Common myeloid progenitor, CD34-positive (primary cell): Measurements from ENCODE around the gene DNPEP.

Source experiments
- CTCF ChIA-PET: fragments of 350-600 bp; sonication (Branson Sonifier 250); formaldehyde crosslinking; loops from one replicate; lab custom pipeline; 2021; ENCODE audit warnings: antibody characterized with exemption; lab: Charles Lee
- POLR2A ChIA-PET: fragments of 350-600 bp; sonication (Branson Sonifier 250); formaldehyde crosslinking; loops from one replicate; lab custom pipeline; 2021; ENCODE audit warnings: antibody characterized with exemption; lab: Charles Lee
- DNase-seq, 3 donors: peaks; one replicate each; pipeline versions ENCODE4 v3.0.0 to v3.0.0-alpha.2; 2013
- H3K27ac ChIP-seq, 2 experiments: 1 replicate in 1 of 2; 2 replicates in 1 of 2; pipeline ENCODE4 v1.7.0; 2013; ENCODE audit warnings: inconsistent platforms in 2 of 2, low read length in 2 of 2, mild to moderate bottlenecking in 2 of 2, low read depth in 1 of 2, moderate library complexity in 1 of 2; ENCODE audit not compliant: severe bottlenecking in 2 of 2, insufficient read depth in 1 of 2, poor library complexity in 1 of 2
- H3K27me3 ChIP-seq, 5 experiments: replicated peaks in 2 of 5; 1 replicate in 3 of 5; 2 replicates in 2 of 5; pipeline versions ENCODE4 v1.6.1 to v1.7.0; 2013; ENCODE audit warnings: low read length in 4 of 5, mild to moderate bottlenecking in 2 of 5, moderate library complexity in 2 of 5, inconsistent platforms in 1 of 5; ENCODE audit not compliant: insufficient read depth in 5 of 5, control insufficient read depth in 4 of 5
- H3K36me3 ChIP-seq, 4 experiments: 1 replicate in 2 of 4; 2 replicates in 2 of 4; pipeline versions ENCODE4 v1.6.1 to v1.7.0; 2013; ENCODE audit warnings: low read length in 3 of 4, control low read depth in 1 of 4, mild to moderate bottlenecking in 1 of 4; ENCODE audit not compliant: control insufficient read depth in 4 of 4, insufficient read depth in 4 of 4
- H3K4me1 ChIP-seq, 4 experiments: 1 replicate in 3 of 4; 2 replicates in 1 of 4; pipeline versions ENCODE4 v1.6.1 to v1.7.1; 2013; ENCODE audit warnings: low read length in 3 of 4, mild to moderate bottlenecking in 3 of 4, control low read depth in 1 of 4, inconsistent platforms in 1 of 4, moderate library complexity in 1 of 4; ENCODE audit not compliant: control insufficient read depth in 4 of 4, insufficient read depth in 4 of 4; ENCODE audit errors: control extremely low read depth in 1 of 4
- H3K4me3 ChIP-seq, 7 experiments: 1 replicate in 4 of 7; 2 replicates in 3 of 7; pipeline versions ENCODE4 v1.5.1 to v1.7.0; 2013; ENCODE audit warnings: mild to moderate bottlenecking in 7 of 7, low read length in 6 of 7, moderate library complexity in 6 of 7, inconsistent platforms in 2 of 7, low read depth in 2 of 7, control low read depth in 1 of 7; ENCODE audit not compliant: insufficient read depth in 4 of 7, control insufficient read depth in 1 of 7; ENCODE audit errors: extremely low read depth in 1 of 7
- H3K9me3 ChIP-seq, 5 experiments: 1 replicate in 4 of 5; 2 replicates in 1 of 5; pipeline versions ENCODE4 v1.6.1 to v1.7.1; 2013; ENCODE audit warnings: low read length in 4 of 5, mild to moderate bottlenecking in 2 of 5, inconsistent platforms in 1 of 5, low read depth in 1 of 5, moderate library complexity in 1 of 5; ENCODE audit not compliant: control insufficient read depth in 4 of 5, insufficient read depth in 2 of 5; ENCODE audit errors: control extremely low read depth in 1 of 5
- WGBS: methylation state at CpG from one replicate; pipeline ENCODE4 v1.1.5; 2013; ENCODE audit not compliant: insufficient coverage; 5-methylcytosine and 5-hydroxymethylcytosine counted together

DNPEP gene

GRCh38 chr2:219405958-219406860 is 18.5 kb upstream of the DNPEP start:
- DNase-seq = no peak
- Histone ChIP-seq H3K27ac (no peak overlapping the region), H3K27me3 (peaks cover 0 to 6% (median 0%) of the 10 kb centered on the region in 5 experiments), H3K9me3 (no peaks in the 10 kb centered on the region), H3K36me3 (no peaks in the 10 kb centered on the region), H3K4me1 (no peaks in the 10 kb centered on the region), H3K4me3 (no peak overlapping the region)
- 92% methylated on average over 6 of the region's 7 CpGs for WGBS
- ChIA-PET CTCF (interaction anchor here (0.6 kb wide), 2 partner anchors 35 to 105 kb away, joined by 3 read pairs; no protein-coding TSS in a partner anchor), POLR2A (no interaction called here)

DNA sequence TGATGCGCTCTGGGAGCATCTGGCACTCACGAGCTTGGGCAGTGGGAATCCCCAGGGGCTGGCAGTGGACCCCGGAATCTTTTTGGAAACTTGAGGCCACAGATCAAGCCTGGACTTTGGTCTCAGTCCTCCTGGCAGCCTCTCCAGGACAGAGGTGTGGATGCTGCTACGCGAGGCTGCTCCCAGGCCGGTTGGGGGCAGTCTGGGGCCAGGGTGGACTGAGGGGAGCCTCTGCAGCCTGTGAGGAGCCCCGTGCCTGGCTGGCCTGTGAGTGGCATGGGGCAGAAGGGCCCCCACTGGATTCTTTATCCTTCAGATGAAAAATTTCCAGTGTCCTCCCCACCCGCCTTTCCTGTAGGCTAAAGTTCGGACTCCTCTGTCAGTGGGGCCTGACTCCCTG is 17.7 kb upstream of the DNPEP start:
- Histone ChIP-seq H3K4me3 (no peak overlapping the region), H3K27me3 (peaks cover 0 to 6% (median 0%) of the 10 kb centered on the region in 5 experiments), H3K27ac (no peak overlapping the region), H3K4me1 (no peaks in the 10 kb centered on the region), H3K9me3 (no peaks in the 10 kb centered on the region), H3K36me3 (no peaks in the 10 kb centered on the region)
- POLR2A ChIA-PET = no interaction called here
- DNase-seq = no peak
- CTCF ChIA-PET = interaction anchor here (1.1 to 5.8 kb wide), 7 partner anchors 11 to 118 kb away, joined by 3 to 67 read pairs (median 8); partner anchors contain the start of genes DNPEP and SPEG
- 82% methylated on average over 7 of the region's 9 CpGs for WGBS

- H3K4me3 ChIP-seq = no peak overlapping the region
- no peaks in the 10 kb centered on the region for H3K4me1 ChIP-seq
- CTCF ChIA-PET = interaction anchor here (0.8 to 7.1 kb wide), 11 partner anchors 12 to 124 kb away, joined by 3 to 99 read pairs (median 7); partner anchors contain the start of genes DNPEP and SPEG
- POLR2A ChIA-PET = no interaction called here
- H3K36me3 ChIP-seq = no peaks in the 10 kb centered on the region
- no peak for DNase-seq
- no peak overlapping the region for H3K27ac ChIP-seq
- 88% methylated on average over 6 of the region's 7 CpGs for WGBS
- H3K27me3 ChIP-seq = peaks cover 0 to 6% (median 0%) of the 10 kb centered on the region in 5 experiments
- H3K9me3 ChIP-seq = no peaks in the 10 kb centered on the region
Observed at GRCh38 chr2:219404954-219405353, 17.2 kb upstream of the DNPEP start.

GRCh38 chr2:219404291-219404910 is 16.7 kb upstream of the DNPEP start:
- H3K36me3 ChIP-seq = no peaks in the 10 kb centered on the region
- ChIA-PET CTCF (interaction anchor here (0.8 to 7.1 kb wide), 18 partner anchors 11 to 332 kb away, joined by 3 to 99 read pairs (median 5); partner anchors contain the start of genes DNPEP and SPEG), POLR2A (no interaction called here)
- H3K4me3 ChIP-seq = no peak overlapping the region
- peaks cover 0 to 10% (median 0%) of the 10 kb centered on the region in 5 experiments for H3K27me3 ChIP-seq
- H3K9me3 ChIP-seq = no peaks in the 10 kb centered on the region
- 98% methylated on average over 8 of the region's 10 CpGs for WGBS
- H3K27ac ChIP-seq = no peak overlapping the region
- no peaks in the 10 kb centered on the region for H3K4me1 ChIP-seq
- no peak for DNase-seq

DNA sequence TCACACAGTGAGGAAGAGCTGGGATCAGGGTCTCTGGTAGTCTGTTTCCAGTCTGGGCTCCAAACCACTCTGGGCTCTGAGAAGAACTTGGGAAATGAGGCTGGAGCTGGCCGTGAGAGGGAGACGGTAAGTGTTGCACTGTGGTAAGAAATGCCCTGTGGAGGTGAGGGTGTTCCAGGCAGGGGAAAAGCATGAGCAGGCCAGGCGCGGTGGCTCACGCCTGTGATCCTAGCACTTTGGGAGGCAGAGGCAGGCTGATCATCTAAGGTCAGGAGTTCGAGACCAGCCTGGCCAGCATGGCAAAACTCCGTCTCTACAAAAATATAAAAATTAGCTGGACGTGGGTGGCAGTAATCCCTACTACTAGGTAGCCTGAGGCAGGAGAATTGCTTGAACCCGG is 16.1 kb upstream of the DNPEP start:
- ChIA-PET CTCF (interaction anchor here (0.6 to 7.1 kb wide), 23 partner anchors 8 to 332 kb away, joined by 3 to 99 read pairs (median 6); partner anchors contain the start of genes ASIC4, DNPEP and SPEG), POLR2A (no interaction called here)
- H3K27ac ChIP-seq = no peak overlapping the region
- no peaks in the 10 kb centered on the region for H3K36me3 ChIP-seq
- H3K4me3 ChIP-seq = no peak overlapping the region
- no peaks in the 10 kb centered on the region for H3K9me3 ChIP-seq
- H3K4me1 ChIP-seq = no peaks in the 10 kb centered on the region
- H3K27me3 ChIP-seq = peaks cover 0 to 10% (median 0%) of the 10 kb centered on the region in 5 experiments
- WGBS = 96% methylated on average over 6 of the region's 9 CpGs
- DNase-seq = no peak

- DNase-seq = peak; percentile 69 to 85 (median 80)
- Histone ChIP-seq H3K27me3 (peaks cover 0 to 7% (median 0%) of the 10 kb centered on the region in 5 experiments), H3K36me3 (no peaks in the 10 kb centered on the region), H3K9me3 (no peaks in the 10 kb centered on the region), H3K4me3 (no peak overlapping the region), H3K4me1 (no peaks in the 10 kb centered on the region), H3K27ac (no peak overlapping the region)
- ChIA-PET POLR2A (interaction anchor here (1.1 kb wide), 1 partner anchor 14 kb away, joined by 3 read pairs; no protein-coding TSS in a partner anchor), CTCF (interaction anchor here (0.6 to 7.1 kb wide), 33 partner anchors 8 to 331 kb away, joined by 3 to 99 read pairs (median 5); partner anchors contain the start of genes ASIC4, DNPEP and SPEG)
- 100% methylated on average over 2 of the region's 15 CpGs for WGBS
Observed at GRCh38 chr2:219402665-219403515, 15.2 kb upstream of the DNPEP start.
